ENCODE data around the gene MAP2.

DNA sequence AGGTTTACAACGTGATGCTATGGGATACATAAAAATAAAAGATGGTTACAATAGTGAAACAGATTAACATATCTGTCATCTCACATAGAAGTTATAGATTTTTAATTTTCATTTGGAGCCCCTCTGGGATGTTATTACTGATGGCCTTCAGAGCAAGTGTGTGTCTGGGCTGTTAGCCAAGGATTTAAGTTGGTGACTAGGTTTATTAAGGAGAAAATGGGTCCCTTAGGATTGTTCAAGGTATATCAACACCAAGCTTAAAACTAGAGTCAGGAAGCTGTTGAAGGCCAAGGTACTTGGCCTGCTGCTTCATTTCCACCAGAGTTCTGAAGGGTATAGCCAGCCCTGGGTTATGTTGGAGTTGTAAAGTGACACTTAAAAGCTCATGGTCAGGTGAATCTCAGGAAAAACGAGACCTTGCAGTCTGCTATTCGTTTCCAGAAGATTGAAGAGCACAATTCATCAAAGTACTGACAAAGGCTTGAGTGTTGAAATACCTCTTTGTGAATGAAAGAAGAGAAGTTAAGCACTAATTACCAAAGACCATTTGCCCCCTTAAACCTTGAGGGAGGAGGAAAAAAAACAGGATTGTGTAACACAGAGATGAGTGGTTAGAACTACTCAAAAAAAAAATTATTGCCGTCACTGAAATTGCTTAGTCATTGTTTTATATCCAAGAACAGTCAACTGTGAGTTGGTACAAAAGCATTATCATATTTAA lies 48.4 kb downstream of the MAP2 start:
- TF ChIP-seq, protein P1, sequence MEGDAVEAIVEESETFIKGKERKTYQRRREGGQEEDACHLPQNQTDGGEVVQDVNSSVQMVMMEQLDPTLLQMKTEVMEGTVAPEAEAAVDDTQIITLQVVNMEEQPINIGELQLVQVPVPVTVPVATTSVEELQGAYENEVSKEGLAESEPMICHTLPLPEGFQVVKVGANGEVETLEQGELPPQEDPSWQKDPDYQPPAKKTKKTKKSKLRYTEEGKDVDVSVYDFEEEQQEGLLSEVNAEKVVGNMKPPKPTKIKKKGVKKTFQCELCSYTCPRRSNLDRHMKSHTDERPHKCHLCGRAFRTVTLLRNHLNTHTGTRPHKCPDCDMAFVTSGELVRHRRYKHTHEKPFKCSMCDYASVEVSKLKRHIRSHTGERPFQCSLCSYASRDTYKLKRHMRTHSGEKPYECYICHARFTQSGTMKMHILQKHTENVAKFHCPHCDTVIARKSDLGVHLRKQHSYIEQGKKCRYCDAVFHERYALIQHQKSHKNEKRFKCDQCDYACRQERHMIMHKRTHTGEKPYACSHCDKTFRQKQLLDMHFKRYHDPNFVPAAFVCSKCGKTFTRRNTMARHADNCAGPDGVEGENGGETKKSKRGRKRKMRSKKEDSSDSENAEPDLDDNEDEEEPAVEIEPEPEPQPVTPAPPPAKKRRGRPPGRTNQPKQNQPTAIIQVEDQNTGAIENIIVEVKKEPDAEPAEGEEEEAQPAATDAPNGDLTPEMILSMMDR (IDR thresholded peaks at IDR 0.05): no peak
- no peak for TF ChIP-seq POLR2A (IDR thresholded peaks at IDR 0.05)

All from heart left ventricle (tissue), 13 donors.